A549 (cell line): ENCODE measurements around the gene HRH1. TPM values are rescaled to one million over a fixed set of nuclear protein-coding genes. Genes with fewer than 3 reads are reported as not detected.
A peak's percentile ranks its signal among the peaks of the same experiment; 100 is the strongest.

Source experiments
- ATAC-seq, 2 experiments: fragments of 200-7000 bp in 1 of 2; fragments of >200 bp in 1 of 2; cut with Nextera tagmentation in 1 of 2; cut with Tn5 transposase in 1 of 2; 3 replicates each; pipeline versions ENCODE4 v1.8.0 to v1.9.1; 2018 to 2020; ENCODE audit warnings: mild to moderate bottlenecking in 1 of 2, moderate library complexity in 1 of 2
- CTCF ChIA-PET: fragments of 300-600 bp; sonication (Branson Sonifier 250); formaldehyde crosslinking; extraction: SDS; loops from one replicate; lab custom pipeline; 2021; ENCODE audit warnings: antibody characterized with exemption, inconsistent platforms; lab: Yijun Ruan, JAX
- POLR2A ChIA-PET: fragments of 350-600 bp; formaldehyde crosslinking; extraction: SDS; loops from one replicate; lab custom pipeline; 2021; ENCODE audit warnings: antibody characterized with exemption, inconsistent platforms; lab: Yijun Ruan, JAX
- DNase-seq, 2 experiments: peaks; one replicate each; pipeline versions ENCODE4 v3.0.0 to v3.0.0-alpha.2; 2011 to 2016; ENCODE audit warnings: low read depth in 1 of 2, low spot score in 1 of 2
- FAIRE-seq: peaks from 2 replicates; lab custom pipeline; 2011; peaks lifted over from hg19 to GRCh38; lab: Jason Lieb, UNC
- H3K27ac ChIP-seq, 2 experiments: fragments of >200 bp; sonication (Bioruptor Twin); formaldehyde crosslinking; 3 replicates each; pipeline ENCODE4 v1.5.1; 2016 to 2017
- H3K4me1 ChIP-seq: fragments of >200 bp; sonication (Bioruptor Twin); formaldehyde crosslinking; 3 replicates; pipeline ENCODE4 v1.6.1; 2016
- H3K4me2 ChIP-seq: fragments of >200 bp; sonication (Bioruptor Twin); formaldehyde crosslinking; 3 replicates; pipeline ENCODE4 v1.6.1; 2016
- H3K4me3 ChIP-seq: fragments of >200 bp; sonication (Bioruptor Twin); formaldehyde crosslinking; 3 replicates; pipeline ENCODE4 v1.5.1; 2016
- H3K9me3 ChIP-seq: fragments of >200 bp; sonication (Bioruptor Twin); formaldehyde crosslinking; 3 replicates; pipeline ENCODE4 v1.6.1; 2016
- BCL3 ChIP-seq: fragments of >200 bp; sonication (Bioruptor Twin); formaldehyde crosslinking; IDR thresholded peaks from 3 replicates; pipeline ENCODE4 v1.6.1; 2016
- CEBPB ChIP-seq, 2 experiments: fragments of >200 bp in 1 of 2; sonication (Bioruptor Twin) in 1 of 2; formaldehyde crosslinking in 1 of 2; IDR thresholded peaks; 2 replicates each; pipeline ENCODE4 v1.6.1; 2012 to 2016
- ESRRA ChIP-seq: fragments of 150-350 bp; IDR thresholded peaks from 2 replicates; pipeline ENCODE4 v1.6.1; 2014; ENCODE audit warnings: mild to moderate bottlenecking, low read length, borderline replicate concordance
- FOSB ChIP-seq: fragments of 250-450 bp; sonication (Bioruptor Pico); IDR thresholded peaks from 2 replicates; pipeline ENCODE4 v1.5.0; 2020; ENCODE audit warnings: mild to moderate bottlenecking, moderate library complexity
- FOSL2 ChIP-seq, 2 experiments: fragments of 450-650 bp in 1 of 2; fragments of >200 bp in 1 of 2; sonication (Bioruptor Twin) in 1 of 2; formaldehyde crosslinking; IDR thresholded peaks; 2 replicates each; pipeline versions ENCODE4 v1.5.0 to v1.6.1; 2016 to 2020; ENCODE audit warnings: mild to moderate bottlenecking in 1 of 2, moderate library complexity in 1 of 2
- HDAC2 ChIP-seq: fragments of 200-600 bp; sonication (generic); IDR thresholded peaks from 2 replicates; pipeline ENCODE4 v1.6.1; 2016
- HES2 ChIP-seq: fragments of >200 bp; sonication (Bioruptor Twin); formaldehyde crosslinking; IDR thresholded peaks from 2 replicates; pipeline ENCODE4 v1.6.1; 2016
- HOXB13 ChIP-seq: fragments of 250-450 bp; sonication (Bioruptor Pico); IDR thresholded peaks from 2 replicates; pipeline ENCODE4 v1.5.0; 2020; ENCODE audit warnings: low read depth, mild to moderate bottlenecking, moderate library complexity
- JUN ChIP-seq, 2 experiments: fragments of >200 bp; sonication (Bioruptor Twin); formaldehyde crosslinking; IDR thresholded peaks; 2 replicates in 1 of 2; 3 replicates in 1 of 2; pipeline ENCODE4 v1.6.1; 2016 to 2017
- KDM1A ChIP-seq: fragments of 200-600 bp; sonication (generic); IDR thresholded peaks from 2 replicates; pipeline ENCODE4 v1.6.1; 2016; ENCODE audit warnings: low read depth, mild to moderate bottlenecking
- KDM5A ChIP-seq: fragments of 200-600 bp; sonication (generic); IDR thresholded peaks from 2 replicates; pipeline ENCODE4 v1.6.1; 2016; ENCODE audit warnings: antibody characterized with exemption, mild to moderate bottlenecking
- MAFK ChIP-seq: fragments of 450-650 bp; IDR thresholded peaks from 2 replicates; pipeline ENCODE4 v1.6.1; 2014; ENCODE audit not compliant: partially characterized antibody
- MAX ChIP-seq: IDR thresholded peaks from 2 replicates; pipeline ENCODE4 v1.6.1; 2012
- MAZ ChIP-seq: fragments of 150-350 bp; IDR thresholded peaks from 2 replicates; pipeline ENCODE4 v1.6.1; 2014; ENCODE audit warnings: antibody characterized with exemption, low read depth, low read length, borderline replicate concordance
- MYC ChIP-seq: IDR thresholded peaks from 2 replicates; pipeline ENCODE4 v1.6.1; 2012; ENCODE audit warnings: mild to moderate bottlenecking, inconsistent platforms, low read length, improper control_type of control experiment, borderline replicate concordance
- PBX3 ChIP-seq: IDR thresholded peaks from 2 replicates; pipeline ENCODE4 v1.6.1; 2012
- PHF8 ChIP-seq: fragments of 200-600 bp; sonication (generic); IDR thresholded peaks from 2 replicates; pipeline ENCODE4 v1.6.1; 2016; ENCODE audit warnings: low read depth, mild to moderate bottlenecking, antibody characterized with exemption, moderate library complexity, borderline replicate concordance
- POLR2A ChIP-seq: IDR thresholded peaks from 2 replicates; pipeline ENCODE4 v1.6.1; 2012; ENCODE audit warnings: mild to moderate bottlenecking, low read length
- RAD21 ChIP-seq, 2 experiments: fragments of >200 bp in 1 of 2; sonication (Bioruptor Twin) in 1 of 2; formaldehyde crosslinking in 1 of 2; IDR thresholded peaks in 1 of 2; conservative IDR thresholded peaks in 1 of 2; 2 replicates in 1 of 2; 3 replicates in 1 of 2; pipeline ENCODE4 v1.6.1; 2012 to 2018; ENCODE audit warnings: inconsistent platforms in 1 of 2
- RCOR1 ChIP-seq: fragments of 150-350 bp; IDR thresholded peaks from 2 replicates; pipeline ENCODE4 v1.6.1; 2014; ENCODE audit warnings: antibody characterized with exemption, low read length, low read depth
- REST ChIP-seq: fragments of 200-600 bp; sonication (generic); IDR thresholded peaks from 2 replicates; pipeline ENCODE4 v1.6.1; 2016; ENCODE audit warnings: antibody characterized with exemption, mild to moderate bottlenecking, moderate library complexity
- TFCP2L1 ChIP-seq: fragments of 250-450 bp; sonication (Bioruptor Pico); IDR thresholded peaks from 2 replicates; pipeline ENCODE4 v1.5.0; 2021; ENCODE audit warnings: mild to moderate bottlenecking
- TP53 ChIP-seq: fragments of 250-450 bp; sonication (Bioruptor Pico); IDR thresholded peaks from 2 replicates; pipeline ENCODE4 v1.5.0; 2021; ENCODE audit warnings: mild to moderate bottlenecking, moderate library complexity
- WGBS: methylation state at CpG from one replicate; pipeline ENCODE4 v1.1.6; 2017; ENCODE audit errors: missing lambda C conversion rate; 5-methylcytosine and 5-hydroxymethylcytosine counted together
- polyA plus RNA-seq, 4 experiments: library from polyadenylated mRNA; depleted of rRNA in 3 of 4; stranded (reverse); fragments of >200 nt; fragmentation: RNase III in 1 of 4; extraction: RNeasy Plus Mini Kit Qiagen cat#74134 plus additional on column Dnase treatment in 1 of 4; gene quantifications; 2 replicates in 3 of 4; 3 replicates in 1 of 4; pipeline ENCODE4 v1.2.3, GENCODE V29; 2011 to 2017

HRH1 gene
- polyA plus RNA-seq, 2 of the 4 experiments (the other 2 are of a cell fraction) = 4.2 TPM

GRCh38 chr3:11271986-11272904 lies 118.0 kb downstream of the HRH1 start, which contains the start of gene ATG7:
ATG7 (plus strand) TSS chr3:11272397; CDS start chr3:11298696, 26,299 bp downstream.
- peaks cover 12% of the 10 kb centered on the region; the same call in 2 of the 3 replicates for H3K4me1 ChIP-seq
- no peak for FAIRE-seq
- H3K9me3 ChIP-seq = no peaks in the 10 kb centered on the region
- DNase-seq = peak; percentile 95 to 97
- no peak for TF ChIP-seq FOSL2 (IDR thresholded peaks at IDR 0.05)
- TF ChIP-seq FOSL2 (CRISPR knock-in tag; IDR thresholded peaks at IDR 0.05) = peak; percentile 75
- TF ChIP-seq TP53 (CRISPR knock-in tag) = 0 out of 2 replicates have a peak, but pooled peaks have one; percentile 49
- TF ChIP-seq HES2 = no peak
- peak; percentile 1 for TF ChIP-seq MAFK
- TF ChIP-seq MAZ = no peak
- peak; percentile 69 for TF ChIP-seq KDM5A
- TF ChIP-seq KDM1A = 0 out of 2 replicates have a peak, but pooled peaks have one; percentile 18
- TF ChIP-seq HOXB13 (CRISPR knock-in tag) = no peak
- TF ChIP-seq CEBPB (IDR thresholded peaks at IDR 0.05) = peak; percentile 78 to 93; a peak in 3 of 4 replicates
- TF ChIP-seq POLR2A = peak; percentile 94
- TF ChIP-seq MYC = peak; percentile 46; the same call in 1 of the 2 replicates
- TF ChIP-seq PHF8 = peak; percentile 99
- peak; percentile 76 for TF ChIP-seq MAX
- TF ChIP-seq FOSB = 0 out of 2 replicates have a peak, but pooled peaks have one; percentile 31
- TF ChIP-seq TFCP2L1 (CRISPR knock-in tag) = no peak
- TF ChIP-seq HDAC2 = no peak
- TF ChIP-seq BCL3 = peak; percentile 79; the same call in 2 of the 3 replicates
- TF ChIP-seq JUN (IDR thresholded peaks at IDR 0.05) = peak; percentile 60 to 84; a peak in 4 of 5 replicates
- TF ChIP-seq PBX3 = no peak
- TF ChIP-seq RAD21 (conservative IDR thresholded peaks at IDR 0.05 in 1 of 2, IDR thresholded peaks at IDR 0.05 in 1 of 2) = no peak
- WGBS = 2% methylated on average over 49 of the region's 51 CpGs
- peak; percentile 96 to 97 for ATAC-seq
- peak within 1 kb of the TSS; percentile 73 for H3K4me3 ChIP-seq
- peak within 1 kb of the TSS; percentile 83 to 91 for H3K27ac ChIP-seq
- CTCF ChIA-PET = interaction anchor here (0.6 to 3.9 kb wide), 9 partner anchors 13 to 212 kb away, joined by 3 to 15 read pairs (median 3); no protein-coding TSS in a partner anchor
- peak within 1 kb of the TSS; percentile 85 for H3K4me2 ChIP-seq
- POLR2A ChIA-PET = interaction anchor here (0.6 to 2.1 kb wide), 13 partner anchors 8 to 117 kb away, joined by 3 to 29 read pairs (median 3); no protein-coding TSS in a partner anchor

GRCh38 chr3:11272906-11273574 lies 118.7 kb downstream of the HRH1 start:
- DNase-seq (no peak), ATAC-seq (no peak), FAIRE-seq (no peak)
- WGBS = 6% methylated on average over 9 of the region's 9 CpGs
- H3K4me3 ChIP-seq = peak overlapping the region; percentile 73
- H3K4me1 ChIP-seq = peaks cover 12% of the 10 kb centered on the region; the same call in 2 of the 3 replicates
- H3K4me2 ChIP-seq = peak overlapping the region; percentile 85
- TF ChIP-seq ESRRA (no peak), RCOR1 (no peak), PHF8 (no peak), FOSL2 (IDR thresholded peaks at IDR 0.05) (no peak), FOSL2 (CRISPR knock-in tag; IDR thresholded peaks at IDR 0.05) (no peak), REST (no peak)
- ChIA-PET CTCF (interaction anchor here (0.7 to 3.9 kb wide), 7 partner anchors 15 to 213 kb away, joined by 3 to 15 read pairs (median 4); no protein-coding TSS in a partner anchor), POLR2A (interaction anchor here (1.4 to 2.1 kb wide), 5 partner anchors 9 to 62 kb away, joined by 3 to 29 read pairs (median 8); no protein-coding TSS in a partner anchor)
- peak overlapping the region; percentile 83 to 91 for H3K27ac ChIP-seq
- H3K9me3 ChIP-seq = no peaks in the 10 kb centered on the region
